ENCODE data around the gene P2RY1.
"Not testable (repeated sequence)": the region's sequence is repeated elsewhere in the genome, so short reads cannot be mapped to it uniquely, and the experiment has no call there.

P2RY1 gene

DNA sequence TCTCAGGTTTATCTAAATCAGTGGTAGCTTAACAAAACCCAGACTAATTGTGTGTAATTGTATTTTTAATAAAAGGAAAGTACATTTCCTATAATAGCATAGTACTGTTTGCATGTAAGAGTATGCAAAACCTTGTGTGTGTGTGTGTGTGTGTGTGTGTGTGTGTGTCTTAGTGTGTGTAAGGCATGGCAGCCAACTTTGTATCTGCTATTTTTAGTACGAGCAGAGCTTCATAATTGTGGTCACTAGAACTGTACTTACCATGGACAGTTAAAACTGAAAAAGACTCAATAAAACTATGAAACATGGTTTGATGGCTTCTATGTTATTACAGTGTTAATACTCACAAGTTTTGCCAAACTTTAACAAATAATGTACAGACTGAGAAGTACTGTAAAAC, 6.2 kb downstream of the P2RY1 start:
- no peak for DNase-seq

DNA sequence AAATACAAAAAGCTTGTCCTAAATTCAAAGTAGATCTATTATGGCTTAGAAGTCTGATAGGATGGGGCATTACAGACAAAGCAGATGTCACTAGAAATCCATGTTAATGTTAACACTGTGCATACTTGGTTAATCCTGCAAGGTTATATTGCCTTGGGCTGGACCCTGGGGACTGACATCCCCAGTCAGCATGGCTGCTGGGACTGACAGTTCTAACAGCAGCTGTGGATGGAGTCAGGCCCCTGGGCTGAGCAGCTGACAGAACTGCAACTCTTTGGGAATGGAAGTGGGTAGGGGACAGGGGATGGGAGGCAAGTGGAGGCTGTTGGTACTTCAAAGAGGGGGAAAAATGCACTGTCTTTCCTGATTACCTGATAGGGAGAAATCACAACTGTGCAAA, 7.5 kb downstream of the P2RY1 start:
- DNase-seq: peak; percentile 52

DNA sequence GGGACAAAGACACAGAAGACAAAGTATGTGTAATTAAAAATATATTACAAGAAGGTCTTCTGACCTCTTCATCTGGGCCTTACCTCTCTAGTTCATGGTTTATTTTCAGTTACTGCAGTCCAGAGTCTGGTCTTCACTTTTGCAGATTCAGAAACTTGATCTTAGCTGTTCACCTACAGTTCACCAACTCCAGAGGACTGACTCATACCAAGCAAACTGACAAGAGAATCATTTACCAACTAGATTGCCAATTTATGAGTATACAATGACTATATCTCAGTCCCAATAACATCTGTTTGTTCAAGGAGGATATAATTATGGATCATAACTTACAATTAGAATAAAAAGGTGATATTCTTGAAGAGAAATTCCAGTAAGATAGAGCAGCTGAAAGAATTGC, 9.0 kb downstream of the P2RY1 start:
- DNase-seq: no peak

DNA sequence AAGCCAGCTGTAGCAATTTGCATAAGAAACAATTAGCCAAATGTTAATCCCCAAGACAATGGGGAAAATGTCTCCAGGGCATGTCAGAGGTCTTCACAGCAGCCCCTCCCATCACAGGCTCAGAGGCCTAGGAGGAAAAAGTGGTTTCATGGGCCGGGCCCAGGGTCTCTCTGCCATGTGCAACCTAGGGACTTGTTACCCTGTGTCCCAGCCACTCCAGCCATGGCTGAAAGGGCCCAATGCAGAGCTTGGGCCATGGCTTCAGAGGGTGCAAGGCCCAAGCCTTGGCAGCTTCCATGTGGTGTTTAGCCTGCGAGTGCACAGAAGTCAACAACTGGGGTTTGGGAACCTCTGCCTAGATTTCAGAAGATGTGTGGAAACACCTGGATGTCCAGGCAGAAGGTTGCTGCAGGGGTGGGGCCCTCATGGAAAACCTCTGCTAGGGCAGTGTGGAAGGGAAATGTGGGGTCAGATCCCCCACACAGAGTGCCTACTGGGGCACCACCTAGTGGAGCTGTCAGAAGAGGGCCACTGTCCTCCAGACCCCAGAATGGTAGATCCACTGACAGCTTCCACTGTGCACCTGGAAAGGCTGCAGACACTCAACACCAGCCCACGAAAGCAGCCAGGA, 11.8 kb downstream of the P2RY1 start:
- not testable (repeated sequence) for DNase-seq

DNA sequence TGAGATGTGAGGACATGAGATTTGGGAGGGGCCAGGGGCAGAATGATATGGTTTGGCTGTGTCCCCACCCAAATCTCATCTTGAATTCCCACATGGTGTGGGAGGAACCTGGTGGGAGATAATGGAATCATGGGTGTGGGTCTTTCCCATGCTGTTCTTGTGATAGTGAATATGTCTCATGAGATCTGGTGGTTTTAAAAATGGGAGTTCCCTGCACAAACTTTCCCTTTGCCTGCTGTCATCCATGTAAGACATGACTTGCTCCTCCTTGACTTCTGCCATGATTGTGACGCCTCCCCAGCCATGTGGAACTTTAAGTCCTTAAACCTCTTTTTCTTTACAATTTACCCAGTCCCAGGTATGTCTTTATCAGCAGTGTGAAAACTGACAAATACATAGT, 12.7 kb downstream of the P2RY1 start:
- not testable (repeated sequence) for DNase-seq

DNA sequence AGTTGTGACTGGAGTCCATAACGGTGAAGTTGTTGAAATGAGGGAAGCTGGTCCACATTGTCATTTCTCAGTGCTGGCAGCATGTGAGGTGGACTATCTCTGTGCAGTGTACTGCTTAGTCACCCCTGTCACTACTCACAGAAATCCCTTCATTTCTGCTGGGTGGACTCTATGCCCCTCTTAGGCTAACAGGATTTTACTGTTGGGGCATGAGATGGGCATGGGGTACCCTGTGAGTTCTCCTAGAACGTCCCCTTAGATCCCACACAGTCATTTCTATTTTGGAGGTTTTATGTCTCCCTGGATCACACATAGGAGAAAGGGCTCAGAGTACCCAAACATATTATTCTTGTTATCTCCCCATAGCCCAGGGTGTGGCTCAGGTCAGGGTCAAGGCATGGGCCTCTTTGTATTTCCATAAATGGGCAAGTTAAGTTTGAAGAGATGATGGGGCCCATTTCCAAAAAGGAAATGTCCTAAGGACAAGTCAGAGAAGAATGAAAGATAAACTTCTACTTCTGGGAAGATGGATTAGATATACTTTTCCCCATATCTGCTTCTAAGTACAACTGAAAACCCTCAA, 15.2 kb downstream of the P2RY1 start:
- no peak for DNase-seq

DNA sequence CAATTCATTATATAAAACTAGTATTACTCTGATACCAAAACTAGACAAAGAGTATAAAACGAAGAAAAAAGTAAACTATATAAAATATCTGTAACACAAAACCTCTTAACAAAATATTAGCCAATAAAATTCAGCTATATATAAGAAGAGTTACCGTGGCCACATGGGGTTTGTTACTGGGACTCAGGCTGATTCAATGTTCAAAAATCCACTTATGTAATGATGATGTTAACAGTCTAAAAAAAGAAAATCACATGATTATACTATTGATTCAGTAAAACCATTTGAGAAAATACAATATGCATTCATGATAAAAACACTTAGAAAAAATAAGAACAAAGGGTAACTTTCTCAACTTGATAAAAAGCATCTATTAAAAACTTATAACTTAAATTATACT, 18.3 kb downstream of the P2RY1 start:
- DNase-seq: no peak

DNA sequence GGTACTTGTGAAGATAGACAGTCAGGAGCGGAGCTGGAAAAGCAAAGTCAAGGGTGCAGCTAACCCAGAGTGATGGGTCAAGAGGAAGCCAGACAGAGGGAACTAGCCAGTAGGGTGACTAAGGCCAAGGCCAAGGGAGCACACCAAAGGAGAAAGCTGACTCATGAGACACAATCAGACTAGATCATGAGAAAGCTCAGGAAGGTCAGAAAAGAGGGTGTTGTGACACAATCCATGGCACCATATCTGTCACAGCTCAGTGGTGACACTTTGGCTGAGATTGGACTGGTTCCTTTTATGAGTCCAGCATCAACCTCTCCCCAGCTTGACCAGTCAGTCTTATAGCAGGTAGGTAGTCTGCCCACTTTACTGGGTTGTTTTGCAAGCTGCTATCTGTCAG, 22.2 kb downstream of the P2RY1 start:
- no peak for DNase-seq

DNA sequence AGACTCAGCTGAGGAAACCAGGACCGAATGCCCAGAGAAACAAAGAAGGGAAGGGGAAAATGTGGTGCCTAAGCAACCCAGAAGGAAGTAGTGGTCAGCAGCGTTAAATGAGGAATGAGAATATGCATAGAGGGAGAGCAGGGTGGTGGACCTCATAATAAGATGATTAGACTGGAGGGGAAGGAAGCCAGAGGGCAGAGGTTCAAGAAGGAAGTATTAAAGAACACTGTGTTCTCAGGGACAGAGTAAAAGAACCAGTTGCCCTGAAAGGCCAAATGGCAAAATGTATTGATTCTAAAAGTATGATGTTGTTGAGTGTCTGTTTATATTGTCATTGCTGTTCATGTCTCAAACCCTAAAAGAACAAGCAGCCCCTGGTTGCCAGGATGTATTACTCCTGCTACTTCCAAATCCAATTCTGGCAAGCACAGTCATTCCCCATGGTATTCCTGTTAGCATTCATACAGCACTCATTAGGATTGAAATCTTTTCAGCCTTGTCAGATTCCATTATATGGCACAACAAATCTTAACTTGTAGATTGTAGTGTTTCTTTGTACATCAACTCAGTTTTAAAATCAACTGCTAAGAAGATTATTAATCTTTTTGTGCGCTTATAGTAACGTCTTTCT, 23.4 kb downstream of the P2RY1 start:
- DNase-seq: peak; percentile 38

DNA sequence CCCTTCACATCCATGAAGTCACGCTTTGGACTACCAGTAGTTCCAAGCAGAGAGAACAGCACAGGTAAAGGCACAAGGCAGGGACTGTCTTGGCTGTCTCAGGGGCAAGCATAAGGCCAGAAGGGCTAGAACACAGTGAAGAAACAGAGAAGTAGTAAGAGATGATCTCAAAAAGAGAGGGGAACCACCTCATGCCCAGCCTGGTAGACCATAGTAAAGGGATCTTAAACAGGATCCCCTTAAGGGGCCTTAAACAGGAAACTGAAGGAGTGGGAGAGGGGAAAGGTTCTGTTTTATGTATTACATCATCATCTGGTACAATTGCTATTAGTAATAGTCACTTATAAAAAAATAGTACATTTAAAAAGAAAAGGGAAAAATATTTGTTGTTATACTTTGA, 25.8 kb downstream of the P2RY1 start:
- DNase-seq: no peak

DNA sequence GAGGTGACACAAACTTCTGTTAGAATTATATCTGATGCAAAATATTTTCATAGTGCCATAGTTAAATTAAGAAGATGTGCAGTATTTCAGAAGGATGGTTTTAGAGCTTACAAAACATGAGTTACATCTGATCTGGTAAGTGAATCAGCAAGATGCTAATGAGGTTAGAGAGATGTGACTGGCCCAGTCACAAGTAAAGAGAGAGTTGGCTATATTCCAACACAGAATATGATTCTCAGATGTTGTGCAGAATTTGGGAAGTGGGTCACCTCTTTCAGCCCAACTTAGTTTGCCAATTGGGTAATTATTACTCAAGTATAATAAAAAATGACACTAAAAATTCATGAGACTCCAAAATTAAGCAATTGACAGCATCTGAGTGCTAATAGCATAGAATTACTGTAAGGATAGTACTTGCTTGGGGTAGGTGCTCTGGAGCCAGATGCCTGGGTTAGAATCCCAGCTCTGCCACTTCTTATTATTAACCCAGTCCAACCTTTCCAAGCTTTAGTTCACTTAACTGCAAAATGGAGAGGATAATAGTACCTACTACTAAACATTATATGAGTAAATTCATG, 30.8 kb downstream of the P2RY1 start:
- DNase-seq: no peak

DNA sequence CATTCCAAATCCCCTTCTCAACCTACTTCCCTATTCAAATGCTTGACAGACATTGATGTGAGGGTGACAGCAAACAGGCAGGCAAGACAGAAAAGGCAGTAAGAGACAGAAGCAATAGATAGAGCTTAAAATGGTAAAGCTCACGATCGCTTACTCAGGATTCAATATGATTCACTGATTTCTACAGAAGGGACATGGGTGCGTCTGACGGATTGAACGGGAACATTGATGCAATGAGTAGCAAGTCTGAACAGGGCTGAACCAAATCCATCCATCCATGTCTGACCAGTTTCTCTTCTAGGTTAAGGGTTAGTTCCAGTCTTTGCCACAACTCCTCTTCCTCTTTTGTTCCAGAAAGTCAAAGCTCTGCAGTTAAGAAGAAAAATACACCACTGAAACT, 35.1 kb downstream of the P2RY1 start:
- no peak for DNase-seq

DNA sequence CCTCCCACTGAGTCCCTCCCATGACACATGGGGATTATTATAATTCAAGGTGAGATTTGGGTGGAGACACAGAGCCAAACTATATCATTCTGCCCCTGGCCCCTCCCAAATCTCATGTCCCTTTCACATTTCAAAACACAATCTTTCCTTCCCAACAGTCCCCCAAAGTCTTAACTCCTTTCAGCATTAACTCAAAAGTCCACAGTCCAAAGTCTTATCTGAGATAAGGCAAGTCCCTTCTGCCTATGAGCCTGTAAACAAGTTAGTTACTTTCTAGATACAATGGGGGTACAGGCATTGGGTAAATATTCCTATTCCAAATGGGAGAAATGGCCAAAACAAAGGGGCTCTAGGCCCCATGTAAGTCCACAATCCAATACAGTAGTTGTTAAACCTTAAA, 38.4 kb downstream of the P2RY1 start:
- not testable (repeated sequence) for DNase-seq

DNA sequence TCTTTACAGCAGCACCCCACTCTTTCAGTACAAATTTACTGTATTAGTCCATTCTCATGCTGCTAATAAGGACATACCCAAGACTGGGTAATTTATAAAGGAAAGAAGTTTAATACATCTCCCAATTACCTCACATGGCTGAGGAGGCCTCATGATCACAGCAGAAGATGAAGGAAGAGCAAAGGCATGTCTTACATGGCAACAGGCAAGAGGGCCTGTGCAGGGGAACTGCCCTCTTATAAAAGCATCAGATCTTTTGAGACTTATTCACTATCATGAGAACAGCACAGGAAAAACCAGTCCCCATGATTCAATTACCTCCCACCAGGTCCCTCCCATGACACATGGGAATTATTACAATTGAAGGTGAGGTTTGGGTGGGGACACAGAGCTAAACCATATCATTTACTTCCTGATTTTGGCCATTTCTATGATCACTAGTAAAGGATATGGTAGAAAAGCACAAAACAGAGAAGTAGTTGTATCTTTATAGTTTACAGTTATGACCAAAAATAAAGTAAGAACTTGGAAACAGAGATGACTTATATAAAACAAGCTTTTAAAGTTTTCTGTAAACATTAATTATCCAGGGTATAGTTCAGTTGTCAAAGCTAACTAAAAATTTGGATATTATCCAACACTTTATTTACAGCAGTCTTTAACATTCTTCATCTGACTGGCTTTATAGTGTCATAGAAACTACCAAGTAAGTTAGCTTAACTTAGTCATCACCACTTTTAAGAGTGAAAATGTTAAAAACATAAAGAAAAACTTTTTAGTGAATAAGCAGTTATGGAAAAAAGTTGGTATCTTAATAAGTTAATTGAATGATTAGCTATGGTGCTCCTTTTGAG, 40.2 kb downstream of the P2RY1 start:
- no peak for DNase-seq

DNA sequence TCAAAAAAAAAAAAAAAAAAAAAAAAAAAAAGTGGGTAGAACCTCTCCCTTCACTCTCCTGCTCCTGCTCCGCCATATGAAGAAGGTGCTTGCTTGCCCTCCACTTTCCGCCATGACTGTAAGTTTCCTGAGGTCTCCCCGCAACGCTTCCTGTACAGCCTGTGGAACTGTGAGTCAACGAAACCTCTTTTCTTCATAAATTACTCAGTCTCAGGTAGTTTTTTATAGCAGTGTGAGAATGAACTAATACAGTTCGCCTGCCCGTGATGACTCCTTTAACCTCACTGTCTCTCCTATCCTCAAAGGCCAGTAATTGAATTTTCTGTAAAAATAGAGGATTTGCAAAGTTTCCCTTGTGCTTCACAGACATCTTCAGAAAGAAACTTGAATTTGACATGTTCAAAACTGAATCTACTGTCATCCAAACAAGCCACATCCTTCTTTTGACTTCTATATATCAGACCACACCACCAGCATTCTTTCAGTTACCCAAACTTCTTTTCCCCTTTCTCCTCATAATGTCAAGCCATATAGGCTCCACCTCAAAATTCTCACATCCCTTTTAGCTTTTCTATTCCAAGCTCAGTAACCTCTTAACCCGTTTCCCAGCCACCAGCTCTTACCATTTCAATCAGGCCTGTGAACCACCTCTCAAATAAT, 44.3 kb downstream of the P2RY1 start:
- DNase-seq: no peak

DNA sequence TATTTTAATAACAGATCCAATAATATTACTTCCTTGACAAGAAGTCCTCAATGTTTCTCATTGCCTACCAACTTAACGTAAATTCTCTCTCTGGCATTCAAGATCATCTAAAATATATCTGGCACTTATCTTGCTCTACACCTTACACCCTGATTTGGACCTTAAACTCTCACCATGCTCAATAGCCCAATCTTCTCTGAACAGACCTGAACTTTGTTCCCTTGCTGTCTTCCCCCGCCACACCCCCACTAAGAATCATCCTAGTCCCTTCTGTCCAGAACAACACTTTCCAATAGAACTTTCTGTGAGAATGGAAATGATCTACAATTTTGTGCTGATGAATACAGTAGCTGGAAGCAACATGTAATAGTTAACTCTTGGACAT, 44.9 kb downstream of the P2RY1 start:
- DNase-seq: no peak

DNA sequence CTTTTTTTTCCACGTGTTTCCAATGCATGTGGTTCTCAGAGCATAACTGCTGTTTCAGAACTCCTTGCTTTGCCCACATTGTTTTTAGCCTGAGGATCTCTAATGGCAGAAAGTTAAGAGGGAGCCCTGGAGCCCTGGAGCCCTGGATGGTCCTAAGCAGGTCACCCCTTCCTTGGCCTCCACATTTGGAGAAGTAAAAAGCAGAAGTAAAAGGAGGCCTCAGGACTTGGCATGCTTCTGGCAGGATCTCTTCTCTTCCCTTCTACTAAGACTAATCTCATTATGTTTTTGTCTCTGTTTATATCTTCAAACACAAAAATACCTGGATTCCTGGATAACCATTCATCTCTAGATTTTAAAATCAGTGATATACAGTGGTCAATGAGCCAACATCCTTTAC, 50.1 kb downstream of the P2RY1 start:
- no peak for DNase-seq

All from eye (tissue), 1 donor.